Fibroblast of gingiva (primary cell): ENCODE data around the gene CARD19.
"Not testable (repeated sequence)": the region's sequence is repeated elsewhere in the genome, so short reads cannot be mapped to it uniquely, and the experiment has no call there.

ENCODE experiments used
- DNase-seq: peaks from one replicate; pipeline ENCODE4 v3.0.0-alpha.2; 2011; ENCODE audit warnings: low read depth

CARD19 gene

GRCh38 chr9:93134015-93134739, 38.2 kb downstream of the CARD19 start, which contains the start of gene NINJ1:
NINJ1 (minus strand) TSS chr9:93134251; CDS start chr9:93134217, 34 bp downstream.
- DNase-seq, result peak; percentile 62

DNA sequence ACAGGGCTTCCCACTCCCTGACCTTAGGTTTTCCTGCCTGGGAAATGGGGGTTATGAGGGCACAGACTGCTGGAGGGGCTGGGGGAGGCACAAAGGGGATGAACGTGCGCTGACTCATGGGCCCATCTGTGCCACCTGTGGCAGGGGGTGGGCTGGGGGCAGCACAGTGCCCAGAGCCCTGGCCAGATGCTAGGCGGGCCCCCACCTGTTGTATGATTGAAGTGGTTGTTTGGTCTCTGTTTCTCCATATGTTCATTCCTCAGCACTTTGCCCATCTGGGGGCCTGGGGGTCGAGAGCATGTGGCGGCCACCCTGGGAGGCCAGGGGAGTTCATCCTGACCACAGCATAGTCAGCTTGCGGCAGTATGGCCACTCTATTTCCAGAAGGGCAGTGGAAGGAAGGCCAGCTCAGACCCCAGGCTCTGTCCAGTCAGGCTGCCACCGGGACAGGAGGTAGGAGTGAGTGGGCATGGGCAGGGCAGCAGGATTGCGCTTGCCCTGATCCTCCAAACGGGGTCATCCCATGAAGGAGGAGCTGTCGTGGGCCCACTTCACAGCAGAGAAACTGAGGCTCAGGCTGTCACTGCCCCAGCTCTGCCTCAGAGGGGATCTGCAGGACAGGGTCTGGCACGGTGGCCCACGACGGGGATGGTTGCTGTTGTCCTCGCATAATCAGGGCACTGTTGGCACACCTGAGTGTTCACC, 38.9 kb downstream of the CARD19 start:
- DNase-seq, result no peak

DNA sequence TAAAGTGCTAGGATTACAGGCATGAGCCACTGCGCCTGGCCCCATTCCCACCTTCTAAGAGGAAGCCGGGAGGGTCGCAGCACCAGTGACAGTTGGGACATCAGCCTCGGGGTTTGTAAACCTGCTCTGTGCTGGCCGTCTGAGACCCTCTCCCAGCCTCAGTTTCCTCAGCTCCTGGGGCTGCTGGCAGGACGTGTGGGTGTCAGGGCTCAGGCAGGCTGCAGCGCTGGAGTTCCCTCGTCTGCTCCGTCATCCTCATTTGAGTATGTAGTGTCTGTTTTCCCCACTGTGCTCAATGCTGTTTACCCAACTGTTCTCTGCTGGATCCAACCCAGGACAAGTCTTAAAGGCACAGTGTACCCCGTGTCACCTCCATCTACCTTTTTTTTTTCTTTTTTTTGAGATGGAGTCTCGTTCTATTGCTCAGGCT, 40.0 kb downstream of the CARD19 start:
- DNase-seq, result peak; percentile 54

- no peak for DNase-seq
These were observed 41.3 kb downstream of the CARD19 start for GRCh38 chr9:93137362-93137761.

DNA sequence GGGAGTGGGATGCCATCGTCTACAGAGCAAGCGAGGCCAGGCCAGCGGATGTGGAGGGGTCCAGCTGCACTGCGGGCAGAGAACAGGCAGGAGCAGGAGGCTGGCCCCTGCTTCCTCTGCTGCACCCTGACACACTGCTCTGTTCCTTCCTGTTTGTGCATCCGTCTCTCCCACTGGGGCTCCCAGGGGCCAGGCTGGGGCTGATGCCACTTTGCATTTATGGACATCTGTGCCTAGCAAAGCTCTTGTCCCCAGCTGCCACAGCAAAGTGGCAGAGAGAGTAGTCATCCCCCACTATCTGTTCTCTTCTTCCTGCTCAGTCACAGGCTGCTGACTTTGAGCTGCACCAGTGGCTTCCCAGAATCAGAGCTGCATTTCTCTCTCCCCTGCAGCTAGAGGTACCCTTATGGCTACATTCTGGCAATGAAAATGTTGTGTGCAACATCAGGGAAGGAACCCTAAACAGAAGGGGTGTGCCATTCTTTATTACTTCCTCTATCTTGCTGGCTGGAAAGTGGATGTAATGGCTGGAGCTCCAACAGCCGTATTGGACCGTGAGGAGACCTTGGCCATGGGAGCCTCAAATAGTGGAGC, 42.3 kb downstream of the CARD19 start:
- DNase-seq, result no peak

GRCh38 chr9:93139365-93140182, 43.6 kb downstream of the CARD19 start:
- no peak for DNase-seq

GRCh38 chr9:93141771-93142483, 45.9 kb downstream of the CARD19 start:
- DNase-seq, result no peak

GRCh38 chr9:93143830-93144530, 48.0 kb downstream of the CARD19 start:
- peak; percentile 27 for DNase-seq

DNA sequence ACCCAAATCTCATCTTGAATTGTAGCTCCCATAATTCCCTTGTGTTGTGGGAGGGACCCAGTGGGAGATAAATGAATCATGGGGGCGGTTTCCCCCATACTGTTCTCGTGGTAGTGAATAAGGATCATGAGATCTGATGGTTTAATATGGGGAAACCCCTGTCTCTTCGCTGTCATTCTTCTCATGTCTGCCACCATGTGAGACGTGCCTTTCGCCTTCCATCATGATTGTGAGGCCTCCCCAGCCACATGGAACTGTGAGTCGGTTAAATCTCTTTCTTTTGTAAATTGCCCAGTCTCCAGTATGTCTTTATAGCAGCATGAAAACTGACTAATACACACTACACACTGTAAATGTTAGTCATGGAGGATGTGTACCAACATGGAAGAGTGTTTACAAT, 50.7 kb downstream of the CARD19 start:
- not testable (repeated sequence) for DNase-seq

DNA sequence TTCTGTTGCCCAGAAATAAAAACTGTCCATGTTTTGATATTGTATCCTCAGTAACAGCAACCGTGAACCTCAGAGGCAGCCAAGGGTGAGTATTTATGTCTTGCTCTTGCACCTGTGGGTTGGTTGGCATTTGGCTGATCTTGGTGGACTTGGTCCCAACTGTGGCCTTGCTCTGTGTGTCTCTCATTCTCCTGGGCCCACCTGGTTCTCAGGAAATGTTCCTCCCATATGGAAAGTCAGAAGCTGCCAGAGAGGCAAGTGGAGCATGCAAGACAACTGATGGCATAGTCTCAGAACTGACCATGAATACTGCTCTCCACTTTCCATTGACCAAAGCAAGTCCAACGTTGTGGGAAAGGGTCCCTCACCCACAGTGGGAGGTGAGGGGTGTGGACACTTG, 51.6 kb downstream of the CARD19 start:
- DNase-seq, result no peak

DNA sequence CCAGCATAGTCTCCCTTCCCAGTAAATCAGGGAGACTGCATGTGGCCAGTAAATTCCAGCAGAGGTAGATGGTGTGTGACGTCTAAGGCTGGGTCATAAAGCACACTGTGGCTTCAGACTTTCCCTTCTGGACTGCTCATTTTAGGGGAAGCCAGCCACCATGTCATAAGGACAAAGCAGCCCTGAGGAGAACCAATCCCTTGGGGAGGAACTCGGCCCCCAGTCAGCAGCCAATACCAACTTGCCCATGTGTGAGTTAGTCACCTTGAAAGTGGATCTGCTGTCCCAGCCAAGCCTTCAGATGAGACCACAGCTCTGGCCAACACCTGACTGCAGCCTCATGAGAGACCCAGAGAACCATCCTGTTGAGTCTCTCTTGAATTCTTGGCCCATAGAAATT, 52.7 kb downstream of the CARD19 start:
- no peak for DNase-seq

- DNase-seq, result peak; percentile 64
These were observed 53.3 kb downstream of the CARD19 start for GRCh38 chr9:93149361-93149760.

GRCh38 chr9:93151097-93151784, 55.2 kb downstream of the CARD19 start:
- no peak for DNase-seq

DNA sequence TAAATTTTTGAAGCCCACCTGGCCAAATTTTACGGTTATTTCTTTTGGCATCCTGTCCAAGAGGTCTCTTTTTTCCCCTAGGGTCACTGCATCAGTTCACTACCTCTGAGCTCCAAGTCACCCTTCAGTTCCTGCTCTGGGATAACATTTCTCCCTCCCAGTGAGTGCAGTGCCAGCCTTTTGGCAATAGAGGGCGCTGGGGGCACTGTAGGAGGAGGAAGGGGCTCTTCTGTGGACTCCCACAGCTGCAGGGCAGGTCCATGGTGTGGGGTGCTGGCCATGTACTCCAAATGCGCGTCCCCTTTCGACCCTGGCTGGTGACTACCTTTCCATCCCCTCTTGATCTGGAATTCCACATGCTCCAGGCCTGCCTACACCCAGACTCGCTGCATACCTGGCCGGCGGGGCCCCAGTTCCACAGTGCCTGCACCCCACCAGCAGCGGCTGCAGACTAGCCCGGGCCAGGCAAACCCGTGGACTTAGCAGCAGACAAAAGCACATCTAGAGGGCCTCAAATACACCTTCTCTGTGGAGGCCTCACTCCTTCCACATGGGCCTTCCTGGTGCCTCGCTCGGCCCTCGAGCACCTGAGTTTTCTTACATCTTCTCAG, 58.4 kb downstream of the CARD19 start:
- DNase-seq, result no peak

GRCh38 chr9:93155716-93156474, 59.9 kb downstream of the CARD19 start:
- no peak for DNase-seq

GRCh38 chr9:93156475-93157008, 60.5 kb downstream of the CARD19 start:
- no peak for DNase-seq

- peak; percentile 62 for DNase-seq
These were observed 63.8 kb downstream of the CARD19 start for GRCh38 chr9:93159601-93160471.
